Psoas muscle (tissue), 8 donors: ENCODE data around the gene ARNT2. TPM values are rescaled to one million over a fixed set of nuclear protein-coding genes. Genes with fewer than 3 reads are reported as not detected.

ENCODE experiments used
- ATAC-seq, 4 donors: fragments of 200-7000 bp; cut with Tn5 transposase; one replicate each; pipeline ENCODE4 v1.9.1; 2020; ENCODE audit warnings: moderate library complexity in 3 of 4, mild to moderate bottlenecking in 2 of 4
- DNase-seq, 2 donors: peaks; one replicate each; pipeline ENCODE4 v3.0.0-alpha.2; 2020
- H3K27ac ChIP-seq: fragments of 200-600 bp; one replicate; pipeline ENCODE4 v1.8.0; 2022
- H3K27me3 ChIP-seq, 3 donors: fragments of 200-600 bp in 1 of 3; one replicate each; pipeline versions ENCODE4 v1.6.1 to v1.8.0; 2013 to 2022; ENCODE audit warnings: low read length in 2 of 3, mild to moderate bottlenecking in 2 of 3, moderate library complexity in 1 of 3; ENCODE audit not compliant: insufficient read depth in 3 of 3
- H3K36me3 ChIP-seq, 2 donors: fragments of 200-600 bp in 1 of 2; one replicate each; pipeline versions ENCODE4 v1.6.1 to v1.8.0; 2013 to 2022; ENCODE audit warnings: low read depth in 1 of 2, mild to moderate bottlenecking in 1 of 2, moderate library complexity in 1 of 2; ENCODE audit not compliant: insufficient read depth in 1 of 2
- H3K4me1 ChIP-seq: fragments of 200-600 bp; one replicate; pipeline ENCODE4 v1.8.0; 2022
- H3K4me3 ChIP-seq: fragments of 200-600 bp; one replicate; pipeline ENCODE4 v1.8.0; 2022; ENCODE audit warnings: mild to moderate bottlenecking
- H3K9me3 ChIP-seq: fragments of 200-600 bp; one replicate; pipeline ENCODE4 v1.8.0; 2022
- CTCF ChIP-seq: fragments of 200-600 bp; IDR thresholded peaks from one replicate; pipeline ENCODE4 v1.8.0; 2022; ENCODE audit warnings: antibody characterized with exemption
- WGBS, 3 donors: extraction: QIAGEN DNeasy Blood & Tissue Kit; methylation state at CpG; one replicate each; pipeline versions ENCODE4 v1.1.6 to v1.1.7; 2013; 5-methylcytosine and 5-hydroxymethylcytosine counted together
- intact Hi-C, 2 donors: fragments of 100-400 bp; cut with DNase I; formaldehyde crosslinking; loops; one replicate each; pipeline versions ENCODE4 v1.11.0 to v1.14.2; 2022
- polyA plus RNA-seq, 3 donors: library from polyadenylated mRNA; stranded (reverse); fragments of 200-250 nt; gene quantifications; one replicate each; pipeline ENCODE4 v1.2.3, GENCODE V29; 2013
- total RNA-seq, 4 donors: library from RNA; stranded (reverse); fragmentation: NEBNext Ultra II Directional in 2 of 4; extraction: Animal tissue kit (Norgen Biotek cat#: 25700) in 2 of 4; gene quantifications; one replicate each; pipeline versions ENCODE4 v1.2.1 to v1.2.4, GENCODE V29; 2021 to 2023
- donor health status: healthy with polysubstance abuse.
- donor health status: DM: no; HTN: no; CAD: no; lungs with moderate emphysema.
- donor health status: Bipolar disorder and iron deficiency.
- donor health status: healthy.
- donor health status: DM: yes; HTN: yes; CAD: no.
- donor health status: DM: no; HTN: no; CAD: no.
- donor health status: DM: no; HTN: no; CAD: no.
- donor health status: DM: yes; HTN: yes; CAD: no.

ARNT2 gene
- total and polyA plus RNA-seq, 7 donors = 0.09 to 12.2 (median 4.4) TPM

GRCh38 chr15:80580106-80580505 is 175.9 kb downstream of the ARNT2 start:
- no peak for ATAC-seq
- TF ChIP-seq CTCF = no peak
- DNase-seq = no peak
- H3K4me1 ChIP-seq = no peaks in the 10 kb centered on the region
- intact Hi-C loops = no loop called here
- H3K27me3 ChIP-seq = no peaks in the 10 kb centered on the region
- H3K36me3 ChIP-seq = peaks cover 0 to 6% of the 10 kb centered on the region in 2 donors
- 74 to 78% (median 78%) methylated on average over 9 of the region's 9 CpGs for WGBS, 3 donors
- H3K27ac ChIP-seq = no peak overlapping the region
- no peak overlapping the region for H3K4me3 ChIP-seq
- H3K9me3 ChIP-seq = no peaks in the 10 kb centered on the region

- Histone ChIP-seq H3K4me1 (no peaks in the 10 kb centered on the region), H3K27me3 (no peaks in the 10 kb centered on the region), H3K4me3 (no peak overlapping the region), H3K9me3 (no peaks in the 10 kb centered on the region), H3K27ac (no peak overlapping the region), H3K36me3 (peaks cover 0 to 6% of the 10 kb centered on the region in 2 donors)
- 94 to 95% (median 95%) methylated on average over 11 of the region's 11 CpGs for WGBS, 3 donors
- intact Hi-C loops = no loop called here
- ATAC-seq = no peak
- TF ChIP-seq CTCF = no peak
- DNase-seq = no peak
Observed at GRCh38 chr15:80580536-80581260, 176.5 kb downstream of the ARNT2 start.

- H3K4me1 ChIP-seq = no peaks in the 10 kb centered on the region
- intact Hi-C loops = no loop called here
- H3K27ac ChIP-seq = no peak overlapping the region
- WGBS, 3 donors = 80 to 86% (median 85%) methylated on average over 7 of the region's 7 CpGs
- ATAC-seq (no peak), DNase-seq (no peak)
- no peaks in the 10 kb centered on the region for H3K9me3 ChIP-seq
- H3K36me3 ChIP-seq = peaks cover 0 to 6% of the 10 kb centered on the region in 2 donors
- no peak overlapping the region for H3K4me3 ChIP-seq
- H3K27me3 ChIP-seq = no peaks in the 10 kb centered on the region
- no peak for TF ChIP-seq CTCF
Observed at GRCh38 chr15:80581976-80582375, 177.8 kb downstream of the ARNT2 start.

- DNase-seq = no peak
- H3K36me3 ChIP-seq = peaks cover 0 to 6% of the 10 kb centered on the region in 2 donors
Observed at GRCh38 chr15:80582816-80583423, 178.7 kb downstream of the ARNT2 start.

More at GRCh38 chr15:80582816-80583423, 178.7 kb downstream of the ARNT2 start:
- Histone ChIP-seq H3K27me3 (no peaks in the 10 kb centered on the region), H3K27ac (no peak overlapping the region), H3K4me3 (no peak overlapping the region), H3K4me1 (no peaks in the 10 kb centered on the region), H3K9me3 (no peaks in the 10 kb centered on the region)
- intact Hi-C loops = no loop called here
- 91 to 95% (median 92%) methylated on average over 15 of the region's 15 CpGs for WGBS, 3 donors
- no peak for ATAC-seq
- TF ChIP-seq CTCF = no peak
